Pons (tissue), 1 donor: ENCODE results near the gene CLK3.
"Not testable (repeated sequence)": the region's sequence is repeated elsewhere in the genome, so short reads cannot be mapped to it uniquely, and the experiment has no call there.

Experiments
- DNase-seq: peaks from one replicate; pipeline ENCODE4 v3.0.0-alpha.2; 2016; ENCODE audit warnings: low spot score

The CLK3 gene

DNA sequence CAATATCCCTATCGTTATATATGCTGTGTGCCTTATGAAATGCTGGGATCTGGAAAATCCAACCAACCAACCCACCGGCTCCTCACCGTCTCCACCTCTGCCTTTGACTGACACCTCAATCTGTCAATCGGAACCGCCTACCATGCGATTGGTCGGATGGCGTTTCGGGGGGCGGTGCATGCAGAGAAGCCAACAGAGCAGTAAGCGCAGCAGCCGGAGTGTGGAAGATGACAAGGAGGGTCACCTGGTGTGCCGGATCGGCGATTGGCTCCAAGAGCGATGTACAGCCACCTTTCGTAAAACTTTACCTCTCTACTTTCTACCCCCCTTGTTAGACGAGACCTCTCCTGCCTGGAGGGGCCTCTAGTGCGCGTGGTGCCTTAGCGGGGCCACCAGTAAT lies 6.3 kb downstream of the CLK3 start:
- no peak for DNase-seq

GRCh38 chr15:74622758-74623157 lies 7.1 kb downstream of the CLK3 start:
- no peak for DNase-seq

GRCh38 chr15:74624020-74624602 lies 8.5 kb downstream of the CLK3 start:
- no peak for DNase-seq

- DNase-seq = no peak
Measured at GRCh38 chr15:74625693-74626092, 10.1 kb downstream of the CLK3 start.

DNA sequence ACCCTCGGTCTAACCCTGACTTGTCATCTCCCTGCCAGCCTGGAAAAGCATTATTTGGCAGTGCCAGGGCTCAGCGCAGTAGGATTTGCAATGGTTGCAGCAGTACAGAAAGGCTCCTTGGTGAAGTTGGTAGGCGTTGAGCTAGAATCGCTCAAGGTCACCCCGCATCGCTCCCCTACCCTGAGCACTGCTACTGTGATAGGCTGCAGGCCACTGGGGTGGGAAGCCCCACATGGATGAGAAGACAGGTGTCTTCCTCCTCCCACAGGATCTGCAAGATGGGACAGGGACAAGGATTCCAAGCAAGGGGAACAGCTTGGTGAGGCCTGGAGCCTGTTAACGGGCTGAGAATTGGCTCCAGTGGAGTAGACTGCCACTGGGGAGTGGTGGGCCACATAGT lies 10.7 kb downstream of the CLK3 start:
- DNase-seq = no peak

- DNase-seq = peak; percentile 60
Measured at GRCh38 chr15:74626752-74627692, 11.4 kb downstream of the CLK3 start.

DNA sequence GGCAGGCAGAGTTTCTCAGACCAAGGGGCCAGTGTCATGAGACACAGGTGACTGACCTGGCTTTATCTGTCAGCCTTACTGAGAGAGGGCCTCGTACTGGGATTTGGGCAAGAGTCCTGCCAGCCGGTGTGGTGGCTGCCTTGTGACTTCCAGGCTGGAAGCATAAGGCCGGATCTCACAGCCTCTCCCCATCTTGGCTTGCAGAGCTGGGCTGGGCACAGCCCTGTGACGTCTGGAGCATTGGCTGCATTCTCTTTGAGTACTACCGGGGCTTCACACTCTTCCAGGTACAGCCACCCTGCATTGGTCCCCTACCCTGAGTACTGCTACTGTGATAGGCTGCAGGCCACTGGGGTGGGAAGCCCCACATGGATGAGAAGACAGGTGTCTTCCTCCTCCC lies 12.1 kb downstream of the CLK3 start:
- no peak for DNase-seq

GRCh38 chr15:74628199-74628598 lies 12.6 kb downstream of the CLK3 start:
- no peak for DNase-seq

DNA sequence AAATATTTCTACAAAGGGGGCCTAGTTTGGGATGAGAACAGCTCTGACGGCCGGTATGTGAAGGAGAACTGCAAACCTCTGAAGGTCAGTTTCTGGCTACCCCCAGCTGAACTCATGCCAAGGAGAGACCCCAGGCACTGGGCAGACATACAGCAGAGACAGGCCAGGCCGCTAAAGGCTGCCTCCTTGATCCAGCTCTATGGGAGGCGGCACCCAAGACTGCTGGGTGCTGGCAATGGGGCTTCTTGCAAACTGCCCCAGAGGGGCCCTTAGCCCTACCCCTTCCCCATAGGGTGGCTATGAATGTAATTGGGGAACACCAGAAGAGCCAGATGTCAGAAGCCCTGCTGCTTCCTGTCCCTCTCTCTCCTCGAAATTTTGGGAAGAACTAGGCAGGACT lies 13.3 kb downstream of the CLK3 start:
- DNase-seq = no peak

- not testable (repeated sequence) for DNase-seq
Measured at GRCh38 chr15:74629696-74630095, 14.1 kb downstream of the CLK3 start.

- no peak for DNase-seq
Measured at GRCh38 chr15:74630284-74631086, 14.8 kb downstream of the CLK3 start.

DNA sequence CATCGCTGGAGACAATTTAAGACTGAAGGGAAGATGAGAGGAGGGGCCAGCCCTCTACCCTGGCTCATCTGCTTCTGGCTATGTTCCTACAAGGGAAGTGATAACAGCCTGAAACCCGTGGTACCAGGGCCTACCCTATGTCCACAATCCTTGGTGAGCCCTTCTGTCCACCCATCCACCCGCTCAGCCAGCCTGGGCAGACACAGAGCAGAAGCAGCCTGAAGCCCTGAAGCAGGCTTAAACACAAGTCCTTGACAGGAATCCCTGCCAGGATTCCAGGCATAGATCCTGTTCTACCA lies 15.4 kb downstream of the CLK3 start:
- DNase-seq = no peak

GRCh38 chr15:74631408-74631807 lies 15.8 kb downstream of the CLK3 start:
- DNase-seq = no peak

- peak; percentile 55 for DNase-seq
Measured at GRCh38 chr15:74631935-74632560, 16.4 kb downstream of the CLK3 start.

- DNase-seq = no peak
Measured at GRCh38 chr15:74632601-74633000, 17.0 kb downstream of the CLK3 start.

DNA sequence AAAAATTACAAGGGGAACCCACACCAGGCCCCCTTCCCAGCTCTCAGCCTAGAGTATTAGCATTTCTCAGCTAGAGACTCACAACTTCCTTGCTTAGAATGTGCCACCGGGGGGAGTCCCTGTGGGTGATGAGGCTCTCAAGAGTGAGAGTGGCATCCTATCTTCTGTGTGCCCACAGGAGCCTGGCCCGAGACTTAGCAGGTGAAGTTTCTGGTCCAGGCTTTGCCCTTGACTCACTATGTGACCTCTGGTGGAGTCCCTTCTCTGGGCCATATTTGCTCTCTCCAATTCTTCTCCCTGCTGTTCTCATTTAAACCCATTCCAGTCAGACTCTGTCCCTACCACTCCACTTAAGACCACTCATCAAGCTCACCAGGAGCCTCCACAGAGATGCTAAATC lies 18.1 kb downstream of the CLK3 start:
- DNase-seq = no peak

- DNase-seq = peak; percentile 78
Measured at GRCh38 chr15:74635228-74635627, 19.6 kb downstream of the CLK3 start.

GRCh38 chr15:74636984-74637383 lies 21.3 kb downstream of the CLK3 start:
- DNase-seq = no peak

DNA sequence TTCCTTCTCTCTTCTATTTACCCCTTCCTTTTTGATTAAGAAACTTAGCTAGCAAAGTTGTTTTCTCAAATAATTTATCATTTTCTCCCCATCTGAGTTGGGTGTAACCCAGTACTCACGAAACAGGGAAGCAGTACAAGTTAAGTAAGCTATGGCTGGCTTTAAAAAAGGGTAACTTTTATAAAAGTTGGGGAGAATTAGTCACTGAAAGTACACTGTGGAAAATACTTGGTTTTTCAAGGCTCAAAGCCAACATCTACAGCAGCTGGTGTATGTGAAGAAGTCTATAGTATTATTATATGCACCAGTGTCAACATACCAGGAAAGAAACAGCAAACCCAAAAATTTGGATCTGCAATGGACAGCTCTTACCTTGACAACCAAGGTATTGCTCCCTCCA lies 25.5 kb downstream of the CLK3 start:
- no peak for DNase-seq

GRCh38 chr15:74642348-74642733 lies 26.7 kb downstream of the CLK3 start:
- DNase-seq = no peak

DNA sequence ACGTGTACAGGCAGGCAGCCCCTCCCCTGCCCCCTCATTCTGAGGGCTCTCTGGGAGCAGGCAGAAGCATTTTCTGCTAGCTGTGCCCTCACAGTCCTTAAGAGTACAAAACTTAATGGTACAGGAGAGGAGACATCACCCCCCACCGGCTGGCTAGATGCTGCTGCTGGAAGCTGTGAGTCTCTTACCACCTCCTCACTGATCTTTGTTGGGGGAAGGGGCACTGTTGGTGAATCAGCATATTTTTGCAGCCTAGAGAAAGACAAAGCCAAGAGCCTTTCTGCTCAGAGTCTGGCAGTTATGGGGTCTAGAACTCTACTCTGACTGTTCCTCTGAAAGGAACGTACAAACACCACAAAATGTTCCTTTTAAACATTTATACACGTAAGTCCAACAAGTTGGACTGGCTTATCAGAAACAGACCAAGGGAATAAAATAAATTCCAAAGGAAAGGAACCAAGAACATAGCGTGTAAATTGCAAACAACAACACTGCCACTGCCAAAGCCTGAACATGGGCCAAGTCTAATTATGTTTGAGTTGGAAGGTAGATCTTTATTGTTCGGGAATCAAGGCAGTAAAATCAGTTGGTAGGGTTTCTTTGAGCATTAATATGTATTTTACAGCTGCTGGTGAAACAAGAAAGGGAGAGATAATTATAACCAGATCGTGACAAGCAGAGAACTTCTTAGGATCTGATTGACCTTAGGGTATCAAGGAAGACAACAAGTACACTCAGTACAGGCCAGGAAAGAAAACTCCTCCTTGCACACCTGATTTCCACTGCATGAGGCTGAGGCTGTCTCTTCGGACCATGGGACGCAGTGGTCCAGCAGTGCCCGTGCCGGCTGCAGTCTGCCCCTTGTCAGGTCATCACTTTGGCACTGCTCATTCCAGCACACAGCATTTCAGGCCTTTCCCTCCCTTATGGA lies 27.4 kb downstream of the CLK3 start:
- DNase-seq = no peak
